SK-N-MC (cell line): Measurements from ENCODE around the gene ELMOD3.
"Not testable (repeated sequence)": the region's sequence is repeated elsewhere in the genome, so short reads cannot be mapped to it uniquely, and the experiment has no call there.

Source experiments
- DNase-seq: peaks from one replicate; pipeline ENCODE4 v3.0.0-alpha.2; 2011; ENCODE audit warnings: low read depth, low spot score
- H3K27ac ChIP-seq: fragments of 200-600 bp; sonication (generic); 2 replicates; pipeline ENCODE4 v1.5.1; 2016; ENCODE audit warnings: mixed run types
- H3K36me3 ChIP-seq: fragments of 200-600 bp; sonication (generic); 2 replicates; pipeline ENCODE4 v1.6.1; 2017; ENCODE audit warnings: antibody characterized with exemption, low read length, mixed read lengths; ENCODE audit not compliant: insufficient read depth
- H3K4me3 ChIP-seq: fragments of 200-600 bp; sonication (generic); 2 replicates; pipeline ENCODE4 v1.5.1; 2016
- H3K9ac ChIP-seq: fragments of 200-600 bp; sonication (generic); 2 replicates; pipeline ENCODE4 v1.8.0; 2017; ENCODE audit warnings: mixed run types, mixed read lengths; ENCODE audit not compliant: insufficient read length
- H3K9me3 ChIP-seq: fragments of 200-600 bp; sonication (generic); 2 replicates; pipeline ENCODE4 v1.6.1; 2017; ENCODE audit warnings: low read depth, mild to moderate bottlenecking, antibody characterized with exemption, low read length, moderate library complexity, mixed read lengths
- EZH2 ChIP-seq: fragments of 200-600 bp; sonication (generic); IDR thresholded peaks from one replicate; pipeline ENCODE4 v1.6.1; 2017; ENCODE audit warnings: antibody characterized with exemption
- FOXP2 ChIP-seq: optimal IDR thresholded peaks from 2 replicates; pipeline ENCODE3; 2011; ENCODE audit warnings: mild to moderate bottlenecking, moderate library complexity; ENCODE audit not compliant: insufficient read depth; ENCODE audit errors: extremely low read length, control extremely low read depth
- POLR2AphosphoS5 ChIP-seq: IDR thresholded peaks from 2 replicates; pipeline ENCODE4 v1.6.1; 2012; ENCODE audit warnings: mild to moderate bottlenecking, low read depth, low read length, borderline replicate concordance

Gene ELMOD3

GRCh38 chr2:85354286-85355072 is at the start of gene ELMOD3, which contains the start of gene RETSAT:
Gene ELMOD3 (plus strand): TSS chr2:85354769. CDS start chr2:85357199, 2,430 bp downstream.
Gene RETSAT (minus strand): TSS chr2:85354528. CDS start chr2:85354507, 21 bp downstream.
- Histone ChIP-seq H3K27ac (peak within 1 kb of the TSS; percentile 67; the same call in 1 of the 2 replicates), H3K4me3 (peak within 1 kb of the TSS; percentile 90), H3K36me3 (peaks cover 18% of the 10 kb centered on the region; the same call in 1 of the 2 replicates)

GRCh38 chr2:85307527-85307897 is 47.1 kb upstream of the ELMOD3 start:
- H3K4me3 ChIP-seq = no peak overlapping the region
- H3K27ac ChIP-seq = no peak overlapping the region
- no peak overlapping the region for H3K9ac ChIP-seq
- H3K36me3 ChIP-seq = no peaks in the 10 kb centered on the region; the same call in 1 of the 2 replicates
- no peaks in the 10 kb centered on the region for H3K9me3 ChIP-seq
- DNase-seq = no peak
- TF ChIP-seq FOXP2 (no peak), POLR2AphosphoS5 (no peak), EZH2 (no peak)

More at GRCh38 chr2:85354286-85355072, at the start of gene ELMOD3, which contains the start of gene RETSAT:
- H3K9ac ChIP-seq = peak within 1 kb of the TSS; percentile 89
- peak; percentile 98 for DNase-seq
- TF ChIP-seq POLR2AphosphoS5 (peak; percentile 97), EZH2 (no peak), FOXP2 (no peak)
- H3K9me3 ChIP-seq = no peaks in the 10 kb centered on the region

- no peak overlapping the region for H3K9ac ChIP-seq
- no peak overlapping the region for H3K27ac ChIP-seq
- H3K36me3 ChIP-seq = no peaks in the 10 kb centered on the region; the same call in 1 of the 2 replicates
- no peak overlapping the region for H3K4me3 ChIP-seq
- no peaks in the 10 kb centered on the region for H3K9me3 ChIP-seq
- no peak for TF ChIP-seq POLR2AphosphoS5
- TF ChIP-seq EZH2 = no peak
- TF ChIP-seq FOXP2 = no peak
- DNase-seq = no peak
Observed at GRCh38 chr2:85308201-85308600, 46.4 kb upstream of the ELMOD3 start.

- H3K9ac ChIP-seq = no peak overlapping the region
- no peak for DNase-seq
- no peak overlapping the region for H3K4me3 ChIP-seq
- H3K9me3 ChIP-seq = no peaks in the 10 kb centered on the region
- H3K36me3 ChIP-seq = no peaks in the 10 kb centered on the region; the same call in 1 of the 2 replicates
- TF ChIP-seq EZH2 (no peak), FOXP2 (no peak), POLR2AphosphoS5 (no peak)
- H3K27ac ChIP-seq = no peak overlapping the region
Observed at GRCh38 chr2:85308896-85309555, 45.5 kb upstream of the ELMOD3 start.

GRCh38 chr2:85309699-85310321 is 44.8 kb upstream of the ELMOD3 start:
- no peak overlapping the region for H3K9ac ChIP-seq
- H3K4me3 ChIP-seq = no peak overlapping the region
- no peak overlapping the region for H3K27ac ChIP-seq
- no peaks in the 10 kb centered on the region for H3K9me3 ChIP-seq
- TF ChIP-seq EZH2 (no peak), POLR2AphosphoS5 (no peak), FOXP2 (no peak)
- H3K36me3 ChIP-seq = no peaks in the 10 kb centered on the region; the same call in 1 of the 2 replicates
- no peak for DNase-seq

- H3K9me3 ChIP-seq = no peaks in the 10 kb centered on the region
- H3K36me3 ChIP-seq = no peaks in the 10 kb centered on the region; the same call in 1 of the 2 replicates
- TF ChIP-seq FOXP2 (no peak), POLR2AphosphoS5 (no peak), EZH2 (no peak)
- no peak for DNase-seq
- H3K9ac ChIP-seq = no peak overlapping the region
- H3K4me3 ChIP-seq = no peak overlapping the region
- H3K27ac ChIP-seq = no peak overlapping the region
Observed at GRCh38 chr2:85310330-85310729, 44.2 kb upstream of the ELMOD3 start.

- no peaks in the 10 kb centered on the region for H3K9me3 ChIP-seq
- peaks cover 5% of the 10 kb centered on the region; the same call in 1 of the 2 replicates for H3K36me3 ChIP-seq
- H3K27ac ChIP-seq = no peak overlapping the region
- TF ChIP-seq POLR2AphosphoS5 (no peak), FOXP2 (no peak), EZH2 (no peak)
- H3K4me3 ChIP-seq = no peak overlapping the region
- H3K9ac ChIP-seq = no peak overlapping the region
- no peak for DNase-seq
Observed at GRCh38 chr2:85312404-85312803, 42.2 kb upstream of the ELMOD3 start.

- H3K36me3 ChIP-seq = peaks cover 13% of the 10 kb centered on the region; the same call in 1 of the 2 replicates
- H3K4me3 ChIP-seq = no peak overlapping the region
- no peak overlapping the region for H3K27ac ChIP-seq
- no peak for DNase-seq
- no peaks in the 10 kb centered on the region for H3K9me3 ChIP-seq
- H3K9ac ChIP-seq = no peak overlapping the region
- no peak for TF ChIP-seq POLR2AphosphoS5
- no peak for TF ChIP-seq FOXP2
- no peak for TF ChIP-seq EZH2
Observed at GRCh38 chr2:85314884-85315242, 39.7 kb upstream of the ELMOD3 start.

GRCh38 chr2:85315921-85316320 is 38.6 kb upstream of the ELMOD3 start:
- not testable (repeated sequence) for DNase-seq, H3K9ac ChIP-seq, H3K27ac ChIP-seq, H3K9me3 ChIP-seq, H3K4me3 ChIP-seq
- H3K36me3 ChIP-seq = peaks cover 19% of the 10 kb centered on the region
